Natural killer cell (primary cell): ENCODE results near the gene UBE4B. TPM values are rescaled to one million over a fixed set of nuclear protein-coding genes. Genes with fewer than 3 reads are reported as not detected.
"Not testable (repeated sequence)": the region's sequence is repeated elsewhere in the genome, so short reads cannot be mapped to it uniquely, and the experiment has no call there.

Experiments
- ATAC-seq, 3 donors: fragments of 150-1000 bp in 2 of 3; fragments of 200-7000 bp in 1 of 3; cut with Tn5 transposase; 1 replicate in 1 of 3; 2 replicates in 2 of 3; pipeline ENCODE4 v1.10.0; 2021; ENCODE audit warnings: mild to moderate bottlenecking in 2 of 3, moderate library complexity in 2 of 3
- DNase-seq, 2 donors: peaks; one replicate each; pipeline versions ENCODE4 v3.0.0 to v3.0.0-alpha.2; 2013 to 2021; ENCODE audit warnings: mixed read lengths in 1 of 2
- H3K27ac ChIP-seq: one replicate; pipeline ENCODE4 v1.5.1; 2013; ENCODE audit warnings: mild to moderate bottlenecking, low read length
- H3K27me3 ChIP-seq: one replicate; pipeline ENCODE4 v1.6.1; 2013; ENCODE audit warnings: low read length; ENCODE audit not compliant: control insufficient read depth, insufficient read depth
- H3K36me3 ChIP-seq: one replicate; pipeline ENCODE4 v1.6.1; 2013; ENCODE audit warnings: low read length; ENCODE audit not compliant: control insufficient read depth, insufficient read depth
- H3K4me1 ChIP-seq: one replicate; pipeline ENCODE4 v1.6.1; 2013; ENCODE audit warnings: low read length; ENCODE audit not compliant: control insufficient read depth, insufficient read depth
- H3K4me3 ChIP-seq: one replicate; pipeline ENCODE4 v1.5.1; 2013; ENCODE audit warnings: low read length
- H3K9me3 ChIP-seq: one replicate; pipeline ENCODE4 v1.6.1; 2013; ENCODE audit warnings: low read length; ENCODE audit not compliant: control insufficient read depth, insufficient read depth
- H3K27ac Mint-ChIP-seq, 2 donors: one replicate each; pipeline ENCODE4 v1.8.0; 2022; ENCODE audit warnings: mild to moderate bottlenecking in 2 of 2, mixed read lengths in 2 of 2, moderate library complexity in 1 of 2
- H3K27me3 Mint-ChIP-seq, 2 donors: one replicate each; pipeline ENCODE4 v1.8.0; 2022; ENCODE audit warnings: low read depth in 2 of 2, mixed read lengths in 2 of 2
- H3K36me3 Mint-ChIP-seq: one replicate; pipeline ENCODE4 v1.8.0; 2022; ENCODE audit warnings: mixed read lengths
- H3K4me1 Mint-ChIP-seq, 2 donors: one replicate each; pipeline ENCODE4 v1.8.0; 2022; ENCODE audit warnings: mixed read lengths in 2 of 2
- H3K4me3 Mint-ChIP-seq: one replicate; pipeline ENCODE4 v1.8.0; 2022; ENCODE audit warnings: mild to moderate bottlenecking, moderate library complexity, mixed read lengths
- H3K9me3 Mint-ChIP-seq, 2 donors: one replicate each; pipeline ENCODE4 v1.8.0; 2022; ENCODE audit warnings: mixed read lengths in 2 of 2
- CTCF ChIP-seq: fragments of 200-600 bp; IDR thresholded peaks from one replicate; pipeline ENCODE4 v1.8.0; 2022; ENCODE audit warnings: antibody characterized with exemption
- WGBS: methylation state at CpG from one replicate; pipeline ENCODE4 v1.1.7; 2013; ENCODE audit warnings: missing lambda C conversion rate; ENCODE audit not compliant: insufficient coverage; 5-methylcytosine and 5-hydroxymethylcytosine counted together
- intact Hi-C: fragments of 100-400 bp; cut with micrococcal nuclease; formaldehyde crosslinking; loops from one replicate; pipeline ENCODE4 v1.14.2; 2022
- total RNA-seq, 4 donors: library from RNA; stranded (reverse); fragments of 120-200 nt in 1 of 4; gene quantifications; one replicate each; pipeline versions ENCODE4 v1.2.3 to v1.2.4, GENCODE V29; 2013 to 2022

The UBE4B gene
- total RNA-seq, 3 donors from 2014 or later (not counting 1 experiment from before 2014, with no cell fraction given), result 37.0 to 48.0 (median 41.4) TPM

- H3K27me3 ChIP-seq, result no peaks in the 10 kb centered on the region
- Mint-ChIP-seq H3K4me1 (peaks cover 23 to 28% of the 10 kb centered on the region in 2 donors), H3K27ac (no peak overlapping the region), H3K9me3 (no peaks in the 10 kb centered on the region), H3K27me3 (no peaks in the 10 kb centered on the region), H3K36me3 (no peaks in the 10 kb centered on the region), H3K4me3 (no peak overlapping the region)
- no peak for TF ChIP-seq CTCF
- H3K4me1 ChIP-seq, result no peaks in the 10 kb centered on the region
- no peaks in the 10 kb centered on the region for H3K9me3 ChIP-seq
- H3K27ac ChIP-seq, result no peak overlapping the region
- DNase-seq (no peak), ATAC-seq (no peak)
- no peaks in the 10 kb centered on the region for H3K36me3 ChIP-seq
- intact Hi-C loops, result no loop called here
- no peak overlapping the region for H3K4me3 ChIP-seq
Measured at GRCh38 chr1:10220200-10220599, 187.4 kb downstream of the UBE4B start.

- H3K36me3 Mint-ChIP-seq, intact Hi-C loops, H3K9me3 ChIP-seq, H3K9me3 Mint-ChIP-seq, H3K27me3 Mint-ChIP-seq, ATAC-seq, DNase-seq, H3K4me1 ChIP-seq, H3K4me3 Mint-ChIP-seq, H3K27ac Mint-ChIP-seq, H3K27ac ChIP-seq, H3K4me3 ChIP-seq, H3K27me3 ChIP-seq, H3K36me3 ChIP-seq: not testable (repeated sequence)
- 95% methylated on average over 6 of the region's 6 CpGs for WGBS
- H3K4me1 Mint-ChIP-seq, result peaks cover 20 to 28% of the 10 kb centered on the region in 2 donors
Measured at GRCh38 chr1:10220657-10221056, 187.9 kb downstream of the UBE4B start.

GRCh38 chr1:10225573-10225972, 192.8 kb downstream of the UBE4B start:
- Histone ChIP-seq H3K27me3 (no peaks in the 10 kb centered on the region), H3K27ac (no peak overlapping the region), H3K4me1 (no peaks in the 10 kb centered on the region), H3K4me3 (no peak overlapping the region), H3K36me3 (no peaks in the 10 kb centered on the region), H3K9me3 (no peaks in the 10 kb centered on the region)
- ATAC-seq (no peak), DNase-seq (no peak)
- peaks cover 0 to 6% of the 10 kb centered on the region in 2 donors for H3K4me1 Mint-ChIP-seq
- no peaks in the 10 kb centered on the region for H3K36me3 Mint-ChIP-seq
- 87% methylated on average over 1 of the region's 1 CpG for WGBS
- no peak for TF ChIP-seq CTCF
- no peaks in the 10 kb centered on the region for H3K27me3 Mint-ChIP-seq
- H3K9me3 Mint-ChIP-seq, result no peaks in the 10 kb centered on the region
- H3K27ac Mint-ChIP-seq, result no peak overlapping the region
- no peak overlapping the region for H3K4me3 Mint-ChIP-seq
- intact Hi-C loops, result no loop called here

- Mint-ChIP-seq H3K27ac (no peak overlapping the region), H3K36me3 (no peaks in the 10 kb centered on the region), H3K9me3 (no peaks in the 10 kb centered on the region), H3K27me3 (no peaks in the 10 kb centered on the region), H3K4me1 (peaks cover 0 to 6% of the 10 kb centered on the region in 2 donors), H3K4me3 (no peak overlapping the region)
- Histone ChIP-seq H3K4me3 (no peak overlapping the region), H3K27me3 (no peaks in the 10 kb centered on the region), H3K9me3 (no peaks in the 10 kb centered on the region), H3K27ac (no peak overlapping the region), H3K36me3 (no peaks in the 10 kb centered on the region), H3K4me1 (no peaks in the 10 kb centered on the region)
- DNase-seq (no peak), ATAC-seq (no peak)
- no peak for TF ChIP-seq CTCF
- intact Hi-C loops, result no loop called here
- 95% methylated on average over 2 of the region's 2 CpGs for WGBS
Measured at GRCh38 chr1:10228528-10228927, 195.8 kb downstream of the UBE4B start.
